Lung (tissue), 12 donors: ENCODE data around the gene COX17. TPM values are rescaled to one million over a fixed set of nuclear protein-coding genes. Genes with fewer than 3 reads are reported as not detected.

Experiments used
- ATAC-seq: fragments of 200-7000 bp; cut with Tn5 transposase; one replicate; pipeline ENCODE4 v1.9.1; 2020; ENCODE audit warnings: moderate number of reproducible peaks; ENCODE audit not compliant: insufficient read depth, low FRiP score
- DNase-seq, 3 donors: peaks; one replicate each; pipeline ENCODE4 v3.0.0-alpha.2; 2013 to 2017
- H3K27ac ChIP-seq, 2 donors: one replicate each; pipeline ENCODE4 v1.5.1; 2013; ENCODE audit warnings: mild to moderate bottlenecking in 2 of 2, moderate library complexity in 2 of 2, control low read depth in 1 of 2, inconsistent platforms in 1 of 2, low read depth in 1 of 2, low read length in 1 of 2
- H3K27me3 ChIP-seq, 3 donors: one replicate each; pipeline ENCODE4 v1.5.1; 2013; ENCODE audit warnings: low read length in 2 of 3; ENCODE audit not compliant: control insufficient read depth in 3 of 3, insufficient read depth in 3 of 3
- H3K36me3 ChIP-seq, 4 donors: one replicate each; pipeline ENCODE4 v1.5.1; 2013; ENCODE audit warnings: low read length in 4 of 4, mild to moderate bottlenecking in 1 of 4, moderate library complexity in 1 of 4; ENCODE audit not compliant: control insufficient read depth in 4 of 4, insufficient read depth in 4 of 4
- H3K4me1 ChIP-seq, 5 donors: one replicate each; pipeline ENCODE4 v1.5.1; 2013; ENCODE audit warnings: low read length in 5 of 5, mild to moderate bottlenecking in 2 of 5, moderate library complexity in 1 of 5; ENCODE audit not compliant: control insufficient read depth in 5 of 5, insufficient read depth in 5 of 5
- H3K4me3 ChIP-seq: one replicate; pipeline ENCODE4 v1.5.1; 2013; ENCODE audit warnings: mild to moderate bottlenecking, control low read depth, moderate library complexity
- H3K9ac ChIP-seq, 2 donors: one replicate each; pipeline ENCODE4 v1.5.1; 2013; ENCODE audit warnings: low read length in 2 of 2, control low read depth in 1 of 2; ENCODE audit not compliant: insufficient read depth in 1 of 2
- H3K9me3 ChIP-seq, 4 donors: one replicate each; pipeline ENCODE4 v1.5.1; 2013; ENCODE audit warnings: low read length in 3 of 4, mild to moderate bottlenecking in 1 of 4, moderate library complexity in 1 of 4; ENCODE audit not compliant: control insufficient read depth in 4 of 4, insufficient read depth in 3 of 4
- WGBS, 2 donors: extraction: QIAGEN DNeasy Blood & Tissue Kit; methylation state at CpG; one replicate each; pipeline ENCODE4 v1.1.7; 2013; 5-methylcytosine and 5-hydroxymethylcytosine counted together
- polyA plus RNA-seq, 2 donors: library from polyadenylated mRNA; stranded (reverse); fragments of 200-250 nt; gene quantifications; one replicate each; pipeline ENCODE4 v1.2.1, GENCODE V29; 2013
- total RNA-seq, 2 donors: library from RNA; depleted of rRNA in 1 of 2; stranded (reverse); fragments of >200 nt in 1 of 2; gene quantifications; one replicate each; pipeline ENCODE4 v1.2.1, GENCODE V29; 2014 to 2021
- TF ChIP-seq, protein P1 (sequence below): IDR thresholded peaks from 2 replicates; pipeline ENCODE4 v1.5.1; 2012; ENCODE audit warnings: mild to moderate bottlenecking; ENCODE audit errors: control extremely low read depth, extremely low read depth
- donor health status: control.
- donor health status: control.
- donor health status: Bipolar disorder and iron deficiency.
- donor health status: healthy.
- donor health status: DM: yes; HTN: yes; CAD: no.

The COX17 gene
- total and polyA plus RNA-seq, 4 donors: 43.8 to 261 (median 78.3) TPM

DNA sequence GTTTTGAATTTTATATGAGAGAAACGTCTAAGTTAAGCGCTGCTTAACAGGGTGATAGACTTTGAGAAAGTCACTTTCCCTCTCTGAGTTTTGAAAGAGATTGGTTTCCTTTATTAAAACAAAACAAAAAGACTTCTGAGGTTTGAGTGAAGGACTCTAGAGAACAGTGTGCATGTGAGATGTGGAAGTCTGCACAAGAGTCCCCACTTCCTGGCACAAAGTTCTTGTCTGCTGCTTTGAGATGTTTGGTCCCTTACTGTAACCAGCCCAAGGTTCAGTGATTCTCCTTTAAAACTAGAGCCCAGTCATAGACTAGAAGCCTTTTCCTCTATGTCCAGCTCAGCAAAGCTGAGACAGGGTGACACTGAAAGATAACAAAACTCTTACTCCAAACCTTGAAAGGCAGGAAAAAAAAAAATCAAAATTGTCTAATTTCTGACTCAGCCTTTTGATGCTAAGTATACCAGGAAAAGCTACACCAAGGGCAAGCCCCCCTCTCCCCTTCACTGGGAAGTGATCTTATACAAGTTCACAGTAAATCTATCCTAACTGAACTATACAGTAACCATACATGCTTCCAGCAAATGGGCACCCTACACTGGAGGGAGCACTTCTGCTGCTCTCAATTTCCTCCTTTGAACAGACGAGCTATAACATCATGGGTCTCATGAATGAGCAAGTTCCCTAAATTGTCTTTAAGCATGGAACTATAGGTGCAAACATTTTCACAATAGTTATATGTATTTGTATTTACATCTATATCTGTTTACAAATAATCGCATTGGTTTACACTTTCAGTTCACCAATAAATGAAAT is 19.1 kb downstream of the COX17 start:
- H3K9me3 ChIP-seq: no peaks in the 10 kb centered on the region
- peaks cover 0 to 8% (median 5%) of the 10 kb centered on the region in 5 donors for H3K4me1 ChIP-seq
- no peak overlapping the region for H3K4me3 ChIP-seq
- no peak for ATAC-seq
- H3K27me3 ChIP-seq: no peaks in the 10 kb centered on the region
- peak overlapping the region in 1 of 2 donors; percentile 95 for H3K27ac ChIP-seq
- no peak overlapping the region for H3K9ac ChIP-seq
- 57 to 80% methylated on average over 4 of the region's 4 CpGs for WGBS, 2 donors
- TF ChIP-seq, protein P1, sequence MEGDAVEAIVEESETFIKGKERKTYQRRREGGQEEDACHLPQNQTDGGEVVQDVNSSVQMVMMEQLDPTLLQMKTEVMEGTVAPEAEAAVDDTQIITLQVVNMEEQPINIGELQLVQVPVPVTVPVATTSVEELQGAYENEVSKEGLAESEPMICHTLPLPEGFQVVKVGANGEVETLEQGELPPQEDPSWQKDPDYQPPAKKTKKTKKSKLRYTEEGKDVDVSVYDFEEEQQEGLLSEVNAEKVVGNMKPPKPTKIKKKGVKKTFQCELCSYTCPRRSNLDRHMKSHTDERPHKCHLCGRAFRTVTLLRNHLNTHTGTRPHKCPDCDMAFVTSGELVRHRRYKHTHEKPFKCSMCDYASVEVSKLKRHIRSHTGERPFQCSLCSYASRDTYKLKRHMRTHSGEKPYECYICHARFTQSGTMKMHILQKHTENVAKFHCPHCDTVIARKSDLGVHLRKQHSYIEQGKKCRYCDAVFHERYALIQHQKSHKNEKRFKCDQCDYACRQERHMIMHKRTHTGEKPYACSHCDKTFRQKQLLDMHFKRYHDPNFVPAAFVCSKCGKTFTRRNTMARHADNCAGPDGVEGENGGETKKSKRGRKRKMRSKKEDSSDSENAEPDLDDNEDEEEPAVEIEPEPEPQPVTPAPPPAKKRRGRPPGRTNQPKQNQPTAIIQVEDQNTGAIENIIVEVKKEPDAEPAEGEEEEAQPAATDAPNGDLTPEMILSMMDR: no peak
- peaks cover 0 to 16% (median 0%) of the 10 kb centered on the region in 4 donors for H3K36me3 ChIP-seq
- no peak for DNase-seq

DNA sequence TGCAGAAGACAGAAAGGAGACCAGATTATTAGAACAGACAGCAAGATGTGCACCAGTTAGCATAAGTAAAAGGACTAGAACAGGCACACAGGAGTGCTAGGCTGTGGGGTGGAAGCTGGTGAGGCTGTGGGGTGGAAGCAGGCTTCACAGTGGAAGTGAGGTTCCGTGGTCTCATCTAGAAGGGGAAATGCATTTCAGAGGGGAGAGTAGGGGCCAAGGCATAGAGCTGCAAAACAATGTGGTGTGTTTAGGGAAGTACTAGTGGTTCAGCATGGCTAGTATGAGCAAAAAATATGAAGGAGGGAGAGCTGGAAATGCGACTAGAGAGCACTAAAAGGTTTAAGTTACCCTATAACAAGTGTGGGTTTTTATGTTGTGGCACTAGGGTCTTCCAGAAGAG is 23.3 kb downstream of the COX17 start:
- no peak overlapping the region for H3K4me3 ChIP-seq
- peaks cover 0 to 18% (median 2%) of the 10 kb centered on the region in 5 donors for H3K4me1 ChIP-seq
- no peaks in the 10 kb centered on the region for H3K27me3 ChIP-seq
- H3K9me3 ChIP-seq: no peaks in the 10 kb centered on the region
- H3K9ac ChIP-seq: no peak overlapping the region
- DNase-seq (no peak), ATAC-seq (no peak)
- TF ChIP-seq, protein P1: no peak
- H3K36me3 ChIP-seq: peaks cover 0 to 19% (median 0%) of the 10 kb centered on the region in 4 donors
- WGBS, 2 donors: 17 to 32% methylated on average over 2 of the region's 2 CpGs
- H3K27ac ChIP-seq: peak overlapping the region in 1 of 2 donors; percentile 61

DNA sequence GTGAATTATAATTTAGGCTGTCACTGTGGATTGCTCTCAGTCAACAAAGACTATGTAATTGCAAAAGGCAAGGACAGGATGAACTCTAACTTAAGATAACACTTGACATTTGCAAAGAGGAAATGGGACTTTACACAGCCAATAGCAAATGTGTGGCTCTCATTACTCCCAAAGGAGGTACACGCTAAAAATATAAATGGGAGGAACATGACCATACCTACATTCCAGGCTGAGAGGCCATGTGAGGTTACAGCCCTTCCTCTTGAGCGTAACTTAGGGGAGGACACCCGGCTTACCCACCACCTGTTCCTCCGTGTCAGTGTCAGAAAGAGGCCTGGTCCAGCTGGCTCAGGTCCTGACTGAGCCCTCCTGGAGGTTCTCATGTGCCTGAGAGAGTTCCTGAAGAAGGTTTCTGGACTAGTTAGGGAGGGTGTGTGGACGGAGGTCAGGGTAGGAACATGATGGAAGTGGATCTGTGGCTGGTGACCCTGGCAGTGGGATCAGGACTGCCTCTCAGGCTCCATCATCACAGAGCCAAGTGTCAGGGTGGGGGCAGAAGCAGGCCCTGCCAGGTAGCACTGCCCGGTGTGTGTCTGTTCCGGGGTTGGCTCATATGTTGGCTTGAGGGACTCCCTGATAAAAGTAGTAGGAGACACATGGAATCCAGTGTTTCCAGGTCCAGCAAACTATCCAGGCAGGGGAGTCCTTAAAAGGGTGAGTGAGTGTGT is 24.7 kb downstream of the COX17 start:
- Histone ChIP-seq H3K36me3 (peaks cover 0 to 21% (median 2%) of the 10 kb centered on the region in 4 donors), H3K4me3 (no peak overlapping the region), H3K4me1 (peaks cover 0 to 18% (median 8%) of the 10 kb centered on the region in 5 donors), H3K27me3 (no peaks in the 10 kb centered on the region), H3K9me3 (no peaks in the 10 kb centered on the region), H3K27ac (peak overlapping the region; percentile 20 to 96), H3K9ac (no peak overlapping the region)
- 74 to 84% methylated on average over 7 of the region's 7 CpGs for whole genome bisulfite sequencing, 2 donors
- ATAC-seq (peak; percentile 36), DNase-seq (no peak)
- TF ChIP-seq, protein P1: no peak
